HepG2 (cell line): ENCODE data around the gene ZSWIM8. TPM values are rescaled to one million over a fixed set of nuclear protein-coding genes. Genes with fewer than 3 reads are reported as not detected.

ENCODE experiments used
- HDAC2 ChIP-seq: sonication (generic); formaldehyde crosslinking; IDR thresholded peaks from 2 replicates; pipeline ENCODE4 v1.4.0; 2020; ENCODE audit warnings: missing genetic modification reagents
- HOXA7 ChIP-seq: sonication (generic); formaldehyde crosslinking; IDR thresholded peaks from 2 replicates; pipeline ENCODE4 v1.8.1; 2022; ENCODE audit warnings: mild to moderate bottlenecking, missing genetic modification reagents, moderate library complexity
- MTF2 ChIP-seq: sonication (generic); formaldehyde crosslinking; IDR thresholded peaks from 2 replicates; pipeline ENCODE4 v1.5.0; 2020; ENCODE audit warnings: missing genetic modification reagents, borderline replicate concordance
- PATZ1 ChIP-seq: sonication (generic); formaldehyde crosslinking; IDR thresholded peaks from 2 replicates; pipeline ENCODE4 v1.4.0; 2020; ENCODE audit warnings: missing genetic modification reagents
- PHF8 ChIP-seq: sonication (generic); formaldehyde crosslinking; IDR thresholded peaks from 2 replicates; pipeline ENCODE4 v1.5.0; 2020; ENCODE audit warnings: missing genetic modification reagents
- POLR2A ChIP-seq, 2 experiments: IDR thresholded peaks; 2 replicates each; pipeline ENCODE4 v1.6.1; 2011; ENCODE audit warnings: low read depth in 2 of 2, low read length in 2 of 2, mild to moderate bottlenecking in 1 of 2, moderate library complexity in 1 of 2; ENCODE audit not compliant: insufficient read depth in 1 of 2
- RBFOX2 ChIP-seq: fragments of 200-400 bp; formaldehyde crosslinking; IDR thresholded peaks from 2 replicates; pipeline ENCODE4 v1.6.1; 2017; ENCODE audit warnings: low read depth, mild to moderate bottlenecking, low read length
- TAF1 ChIP-seq: sonication (generic); formaldehyde crosslinking; IDR thresholded peaks from 2 replicates; pipeline ENCODE4 v1.4.0; 2020; ENCODE audit warnings: missing genetic modification reagents
- ZFP41 ChIP-seq: sonication (generic); formaldehyde crosslinking; IDR thresholded peaks from 2 replicates; pipeline ENCODE4 v1.4.0; 2020; ENCODE audit warnings: mild to moderate bottlenecking, missing genetic modification reagents, borderline replicate concordance
- ZNF451 ChIP-seq: sonication (generic); formaldehyde crosslinking; IDR thresholded peaks from 2 replicates; pipeline ENCODE4 v1.5.0; 2020; ENCODE audit warnings: mild to moderate bottlenecking, missing genetic modification reagents
- ZNF547 ChIP-seq: sonication (generic); formaldehyde crosslinking; IDR thresholded peaks from 2 replicates; pipeline ENCODE4 v1.5.1; 2020; ENCODE audit warnings: mild to moderate bottlenecking, missing genetic modification reagents
- ZNF687 ChIP-seq: sonication (generic); formaldehyde crosslinking; IDR thresholded peaks from 2 replicates; pipeline ENCODE4 v1.5.1; 2020; ENCODE audit warnings: mild to moderate bottlenecking, missing genetic modification reagents, moderate library complexity
- ZNF782 ChIP-seq: sonication (generic); formaldehyde crosslinking; IDR thresholded peaks from 2 replicates; pipeline ENCODE4 v1.4.0; 2020; ENCODE audit warnings: missing genetic modification reagents, mild to moderate bottlenecking, borderline replicate concordance
- ZNF878 ChIP-seq: sonication (generic); formaldehyde crosslinking; IDR thresholded peaks from 2 replicates; pipeline ENCODE4 v1.8.1; 2023; ENCODE audit warnings: mild to moderate bottlenecking, missing genetic modification reagents, moderate library complexity
- ZSCAN29 ChIP-seq: sonication (generic); formaldehyde crosslinking; conservative IDR thresholded peaks from 2 replicates; pipeline ENCODE4 v1.4.0; 2020; ENCODE audit warnings: mild to moderate bottlenecking, missing genetic modification reagents
- polyA plus RNA-seq, 8 experiments: library from polyadenylated mRNA; depleted of rRNA in 3 of 8; stranded (reverse) in 7 of 8; unstranded in 1 of 8; fragments of >200 nt; fragmentation: Illumina TruSeq in 4 of 8; extraction: Trizol in 4 of 8; gene quantifications; 2 replicates each; pipeline versions ENCODE4 v1.2.1 to v1.2.3, GENCODE V29; 2011 to 2016; ENCODE audit warnings: low read depth in 4 of 8, missing spikeins in 1 of 8, mixed read lengths in 1 of 8; ENCODE audit not compliant: insufficient read depth in 1 of 8
- total RNA-seq, 5 experiments: library from RNA; depleted of rRNA; stranded (reverse); fragments of >200 nt; fragmentation: Illumina TruSeq; extraction: Trizol; gene quantifications; 2 replicates each; pipeline ENCODE4 v1.2.3, GENCODE V29; 2016; ENCODE audit warnings: low read depth in 1 of 5
- TF ChIP-seq, protein P1 (sequence below), 2 experiments: IDR thresholded peaks; 2 replicates each; pipeline ENCODE4 v1.6.1; 2011 to 2012; ENCODE audit warnings: low read length in 2 of 2, borderline replicate concordance in 1 of 2, low read depth in 1 of 2, mild to moderate bottlenecking in 1 of 2, moderate library complexity in 1 of 2
- TF ChIP-seq, protein P2 (sequence below): sonication (generic); formaldehyde crosslinking; IDR thresholded peaks from 2 replicates; pipeline ENCODE4 v1.9.0; 2022; ENCODE audit warnings: missing genetic modification reagents, mild to moderate bottlenecking, borderline replicate concordance

ZSWIM8 gene
- total and polyA plus RNA-seq, 2 of the 13 experiments (the other 11 are each of a cell fraction or from before 2014, with no cell fraction given): 39.9 to 98.2 TPM

DNA sequence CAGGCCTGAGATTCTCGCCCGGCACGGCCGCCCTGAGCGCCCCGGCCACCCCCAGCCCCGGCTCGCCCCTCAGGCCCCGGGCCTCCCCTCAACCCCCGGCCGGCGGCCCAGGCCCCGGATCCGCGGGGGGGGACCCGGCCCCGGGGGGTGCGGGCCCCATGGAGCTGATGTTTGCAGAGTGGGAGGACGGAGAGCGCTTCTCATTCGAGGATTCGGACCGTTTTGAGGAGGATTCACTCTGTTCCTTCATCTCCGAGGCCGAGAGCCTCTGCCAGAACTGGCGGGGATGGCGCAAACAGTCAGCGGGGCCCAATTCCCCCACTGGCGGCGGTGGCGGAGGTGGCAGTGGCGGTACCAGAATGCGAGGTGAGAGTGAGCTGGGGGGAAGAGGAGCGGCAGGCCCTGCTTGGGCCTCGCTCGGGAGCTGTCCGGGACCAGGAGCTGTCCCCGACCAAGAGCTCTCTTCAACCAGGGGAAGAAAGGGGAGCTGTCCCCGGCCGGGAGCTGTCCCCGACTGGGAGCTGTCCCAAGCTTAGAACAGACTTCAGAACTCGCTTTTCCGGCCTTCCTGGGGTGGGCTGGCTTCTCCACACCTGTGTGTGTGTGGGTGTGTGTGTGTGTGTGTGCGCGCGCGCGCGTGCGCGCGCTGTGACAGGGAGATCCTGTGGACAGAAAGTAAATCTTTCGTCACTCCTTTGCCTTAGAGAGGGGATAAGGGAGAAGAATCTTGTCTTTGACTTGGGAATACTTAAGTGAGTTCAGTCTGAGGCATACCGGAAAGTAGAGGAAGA is 510 bp downstream of the ZSWIM8 start (continued):
- TF ChIP-seq, protein P1, sequence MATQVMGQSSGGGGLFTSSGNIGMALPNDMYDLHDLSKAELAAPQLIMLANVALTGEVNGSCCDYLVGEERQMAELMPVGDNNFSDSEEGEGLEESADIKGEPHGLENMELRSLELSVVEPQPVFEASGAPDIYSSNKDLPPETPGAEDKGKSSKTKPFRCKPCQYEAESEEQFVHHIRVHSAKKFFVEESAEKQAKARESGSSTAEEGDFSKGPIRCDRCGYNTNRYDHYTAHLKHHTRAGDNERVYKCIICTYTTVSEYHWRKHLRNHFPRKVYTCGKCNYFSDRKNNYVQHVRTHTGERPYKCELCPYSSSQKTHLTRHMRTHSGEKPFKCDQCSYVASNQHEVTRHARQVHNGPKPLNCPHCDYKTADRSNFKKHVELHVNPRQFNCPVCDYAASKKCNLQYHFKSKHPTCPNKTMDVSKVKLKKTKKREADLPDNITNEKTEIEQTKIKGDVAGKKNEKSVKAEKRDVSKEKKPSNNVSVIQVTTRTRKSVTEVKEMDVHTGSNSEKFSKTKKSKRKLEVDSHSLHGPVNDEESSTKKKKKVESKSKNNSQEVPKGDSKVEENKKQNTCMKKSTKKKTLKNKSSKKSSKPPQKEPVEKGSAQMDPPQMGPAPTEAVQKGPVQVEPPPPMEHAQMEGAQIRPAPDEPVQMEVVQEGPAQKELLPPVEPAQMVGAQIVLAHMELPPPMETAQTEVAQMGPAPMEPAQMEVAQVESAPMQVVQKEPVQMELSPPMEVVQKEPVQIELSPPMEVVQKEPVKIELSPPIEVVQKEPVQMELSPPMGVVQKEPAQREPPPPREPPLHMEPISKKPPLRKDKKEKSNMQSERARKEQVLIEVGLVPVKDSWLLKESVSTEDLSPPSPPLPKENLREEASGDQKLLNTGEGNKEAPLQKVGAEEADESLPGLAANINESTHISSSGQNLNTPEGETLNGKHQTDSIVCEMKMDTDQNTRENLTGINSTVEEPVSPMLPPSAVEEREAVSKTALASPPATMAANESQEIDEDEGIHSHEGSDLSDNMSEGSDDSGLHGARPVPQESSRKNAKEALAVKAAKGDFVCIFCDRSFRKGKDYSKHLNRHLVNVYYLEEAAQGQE (IDR thresholded peaks at IDR 0.05; ENCODE audit: borderline replicate concordance in 1 of 2, low read depth in 1 of 2, low read length in 2 of 2): peak; percentile 24 to 87
- TF ChIP-seq HOXA7 (CRISPR knock-in tag) (no peak), RBFOX2 (no peak; the same call in 1 of the 2 replicates), ZNF878 (CRISPR knock-in tag) (no peak), POLR2A (IDR thresholded peaks at IDR 0.05; ENCODE audit: insufficient read depth in 1 of 2, low read depth in 2 of 2, low read length in 2 of 2) (0 out of 4 replicates have a peak, but pooled peaks of 1 of the 2 experiments have one; percentile 8), ZFP41 (no peak), PHF8 (CRISPR knock-in tag) (peak; percentile 13; the same call in 1 of the 2 replicates), PATZ1 (CRISPR knock-in tag) (peak; percentile 62), ZNF782 (0 out of 2 replicates have a peak, but pooled peaks have one; percentile 7), ZNF547 (CRISPR knock-in tag) (0 out of 2 replicates have a peak, but pooled peaks have one; percentile 1), MTF2 (0 out of 2 replicates have a peak, but pooled peaks have one; percentile 41), ZNF451 (CRISPR knock-in tag) (peak; percentile 24; the same call in 1 of the 2 replicates), ZNF687 (CRISPR knock-in tag) (peak; percentile 70), ZSCAN29 (CRISPR knock-in tag) (no peak), HDAC2 (0 out of 2 replicates have a peak, but pooled peaks have one; percentile 16), TAF1 (CRISPR knock-in tag) (peak; percentile 8; the same call in 1 of the 2 replicates)
- TF ChIP-seq, protein P2, sequence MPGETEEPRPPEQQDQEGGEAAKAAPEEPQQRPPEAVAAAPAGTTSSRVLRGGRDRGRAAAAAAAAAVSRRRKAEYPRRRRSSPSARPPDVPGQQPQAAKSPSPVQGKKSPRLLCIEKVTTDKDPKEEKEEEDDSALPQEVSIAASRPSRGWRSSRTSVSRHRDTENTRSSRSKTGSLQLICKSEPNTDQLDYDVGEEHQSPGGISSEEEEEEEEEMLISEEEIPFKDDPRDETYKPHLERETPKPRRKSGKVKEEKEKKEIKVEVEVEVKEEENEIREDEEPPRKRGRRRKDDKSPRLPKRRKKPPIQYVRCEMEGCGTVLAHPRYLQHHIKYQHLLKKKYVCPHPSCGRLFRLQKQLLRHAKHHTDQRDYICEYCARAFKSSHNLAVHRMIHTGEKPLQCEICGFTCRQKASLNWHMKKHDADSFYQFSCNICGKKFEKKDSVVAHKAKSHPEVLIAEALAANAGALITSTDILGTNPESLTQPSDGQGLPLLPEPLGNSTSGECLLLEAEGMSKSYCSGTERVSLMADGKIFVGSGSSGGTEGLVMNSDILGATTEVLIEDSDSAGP (CRISPR knock-in tag): peak; percentile 40; the same call in 1 of the 2 replicates
